NCI-H1105 treated with DMSO at 0.1 percent for 48 hours (cell line): ENCODE measurements around the gene EPHA4.

Experiments used
- DNase-seq: peaks from one replicate; lab custom pipeline; 2025; lab: John Stamatoyannopoulos, UW

Gene EPHA4

DNA sequence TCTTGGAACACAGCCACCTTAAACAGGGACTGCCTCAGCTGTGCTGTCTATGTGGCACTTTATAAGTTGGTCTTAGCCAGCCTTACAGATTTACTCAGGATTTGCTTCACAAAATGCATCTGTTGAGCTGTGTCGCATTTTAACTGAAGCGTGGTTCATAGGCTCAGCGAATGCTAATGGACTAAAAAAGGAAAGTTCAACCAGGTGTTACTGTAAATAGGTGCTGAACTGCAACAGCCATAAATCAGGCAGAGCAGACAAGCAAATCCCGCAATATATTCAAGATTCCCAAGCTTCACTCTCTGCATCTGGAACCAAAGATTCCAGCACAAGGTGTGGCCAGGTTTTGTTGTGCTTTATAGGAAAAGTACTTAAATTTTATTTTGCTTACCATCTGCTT, 130.0 kb downstream of the EPHA4 start:
- DNase-seq: no peak

DNA sequence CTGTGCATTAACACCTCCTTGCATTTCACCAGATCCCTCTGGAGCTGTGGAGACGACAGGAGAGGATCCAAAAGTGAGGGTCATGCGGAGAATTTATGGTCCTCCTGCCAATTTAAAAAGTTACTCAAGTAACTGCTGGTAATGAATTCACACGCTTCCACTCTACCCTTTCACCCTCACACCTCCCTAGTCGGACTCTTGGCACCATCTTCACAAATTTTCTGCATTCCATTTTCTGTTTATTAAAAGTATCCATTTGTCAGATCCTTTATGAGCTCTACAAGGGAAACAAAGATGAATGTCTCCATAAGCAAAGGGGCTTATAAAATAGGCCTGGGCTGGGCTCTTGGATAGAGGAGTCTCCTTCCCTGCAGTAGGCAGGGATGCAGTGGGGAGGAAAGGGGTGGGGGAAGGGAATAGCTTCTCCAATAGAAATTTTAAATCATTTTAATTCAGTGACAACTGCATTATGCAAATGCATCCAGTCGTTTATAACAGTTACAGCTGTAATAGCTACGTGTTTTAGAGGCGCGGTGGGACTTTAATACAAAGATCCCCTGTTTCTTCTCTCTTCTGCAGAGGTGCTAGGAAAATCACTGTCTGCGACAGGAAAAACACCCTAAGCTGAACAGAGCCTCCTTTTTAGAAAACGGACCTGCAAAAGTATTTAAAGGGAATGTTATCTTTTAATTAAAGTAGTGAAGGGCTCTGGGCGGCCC, 132.2 kb downstream of the EPHA4 start:
- DNase-seq: no peak

DNA sequence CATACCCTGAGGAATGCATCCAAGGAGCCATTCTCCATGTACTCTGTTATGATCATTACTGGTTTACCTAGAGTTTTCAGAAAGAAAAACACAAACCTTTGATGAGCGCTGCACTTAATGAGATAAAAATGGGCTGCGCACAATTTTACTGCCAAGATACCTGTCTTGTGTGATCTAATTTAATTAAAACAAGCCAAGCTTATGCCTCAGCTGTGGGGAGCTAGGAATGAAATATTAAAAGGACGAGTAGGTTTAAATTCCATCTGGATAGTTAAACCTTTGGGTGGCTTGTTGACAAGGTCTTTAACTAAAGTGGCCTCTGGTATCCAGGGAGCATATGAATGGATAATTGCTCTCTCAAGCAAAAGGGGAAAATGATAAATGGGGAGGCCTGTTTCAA, 135.0 kb downstream of the EPHA4 start:
- peak; percentile 75 for DNase-seq

DNA sequence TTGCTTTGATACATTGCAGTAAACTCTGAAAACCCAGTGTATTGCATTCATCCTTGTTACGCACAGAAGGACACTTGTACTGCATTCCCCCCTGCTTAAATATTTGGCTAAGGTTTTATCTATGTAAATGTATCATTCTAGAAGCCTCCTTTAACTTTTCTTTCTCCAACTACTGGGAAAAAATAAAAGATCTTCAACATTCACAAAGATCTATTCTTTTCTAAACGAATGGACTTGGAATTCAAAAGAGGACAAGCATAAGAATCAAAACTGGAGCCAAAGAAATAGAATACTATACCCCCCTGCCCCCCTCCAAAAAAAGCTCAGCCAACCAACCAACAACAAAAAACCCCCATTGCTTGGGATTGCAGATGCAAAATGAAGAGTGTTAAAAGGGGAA, 136.9 kb downstream of the EPHA4 start:
- no peak for DNase-seq

DNA sequence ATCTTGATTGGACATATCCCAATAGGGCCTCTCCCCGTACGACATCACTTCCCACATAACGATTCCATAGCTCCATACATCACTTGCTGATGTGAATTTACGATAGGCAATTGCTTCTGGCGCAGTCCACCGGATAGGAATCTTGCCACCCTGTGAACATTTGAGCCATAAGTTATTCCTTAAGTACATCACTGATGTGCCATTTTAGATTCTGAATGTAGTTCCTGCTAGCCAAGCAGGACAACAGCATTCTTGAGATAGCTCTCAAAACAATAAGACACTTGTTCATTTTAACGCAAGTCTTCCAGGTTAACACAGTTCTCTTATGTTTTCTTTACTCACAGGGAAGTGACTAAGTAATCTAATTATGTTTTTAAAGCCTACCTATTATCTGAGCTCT, 138.0 kb downstream of the EPHA4 start:
- no peak for DNase-seq

DNA sequence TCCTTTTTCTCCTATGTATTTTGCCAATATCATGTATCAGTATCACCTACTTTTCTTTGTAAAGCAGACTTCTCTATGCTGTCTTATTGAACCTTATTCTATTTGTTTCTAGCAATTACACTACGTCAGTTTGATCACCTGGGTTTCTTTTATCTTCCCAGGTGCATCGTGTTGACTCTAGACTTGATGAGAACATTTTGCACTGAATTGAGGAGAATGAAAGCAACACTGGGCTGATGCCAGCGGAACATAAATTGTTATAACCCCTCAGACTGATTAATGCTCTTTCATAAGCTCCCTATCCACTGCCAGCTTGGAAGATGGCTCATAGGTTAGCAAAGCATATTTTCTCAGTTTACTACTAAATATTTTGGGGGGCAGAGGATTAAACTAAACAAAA, 140.6 kb downstream of the EPHA4 start:
- peak; percentile 93 for DNase-seq

DNA sequence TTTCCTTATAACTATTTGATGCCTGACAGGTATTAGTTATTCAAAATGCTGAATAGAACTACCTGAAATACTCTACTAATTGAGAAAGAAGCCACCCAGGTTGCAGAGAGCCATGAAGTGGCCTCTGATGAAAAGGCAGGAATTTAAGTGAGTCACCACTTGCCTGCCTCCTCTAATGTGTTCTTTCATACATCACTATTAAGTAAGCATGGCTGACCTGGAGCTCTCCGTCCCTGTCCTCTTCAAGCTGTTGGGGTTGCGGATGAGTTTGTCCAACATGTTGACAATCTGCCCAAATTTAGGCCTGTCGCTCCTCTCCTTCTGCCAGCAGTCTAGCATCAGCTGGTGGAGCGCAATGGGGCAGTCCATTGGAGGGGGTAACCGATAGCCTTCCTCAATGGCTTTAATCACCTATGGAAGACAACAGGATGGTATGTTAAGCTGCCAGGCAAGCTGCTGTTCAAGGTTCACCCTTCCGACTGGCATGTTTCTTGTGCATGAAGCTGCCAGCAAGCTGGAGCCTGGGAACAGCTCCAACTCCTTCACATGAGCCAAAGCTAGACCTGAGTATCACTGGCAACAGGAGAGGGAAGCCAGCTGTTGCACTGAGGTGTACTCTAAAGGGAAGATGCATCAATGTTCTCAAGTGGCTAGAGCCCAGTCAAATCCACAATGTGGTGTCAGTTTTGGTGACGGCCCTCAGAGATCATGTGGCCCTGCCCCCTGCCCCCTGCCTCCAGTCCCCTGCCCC, 142.2 kb downstream of the EPHA4 start:
- peak; percentile 84 for DNase-seq

DNA sequence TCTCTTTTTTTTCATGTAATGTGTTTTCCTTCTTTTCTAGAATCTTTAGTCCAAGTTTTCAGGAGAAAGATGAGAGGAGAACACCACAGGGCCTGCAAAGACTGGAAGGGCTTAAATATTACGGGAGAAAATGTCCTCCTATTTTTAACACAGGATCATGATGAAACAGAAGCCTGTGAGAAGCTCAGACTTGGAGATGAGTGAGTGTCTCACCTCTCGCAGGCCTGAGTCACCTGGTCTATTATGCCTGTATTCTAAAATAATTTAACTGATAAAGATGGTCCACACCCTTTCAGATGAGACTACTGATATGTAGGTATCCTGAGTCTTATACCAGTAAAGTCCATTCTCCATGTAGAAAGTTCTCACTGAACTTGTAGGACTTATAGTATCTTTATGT, 143.2 kb downstream of the EPHA4 start:
- DNase-seq: no peak

DNA sequence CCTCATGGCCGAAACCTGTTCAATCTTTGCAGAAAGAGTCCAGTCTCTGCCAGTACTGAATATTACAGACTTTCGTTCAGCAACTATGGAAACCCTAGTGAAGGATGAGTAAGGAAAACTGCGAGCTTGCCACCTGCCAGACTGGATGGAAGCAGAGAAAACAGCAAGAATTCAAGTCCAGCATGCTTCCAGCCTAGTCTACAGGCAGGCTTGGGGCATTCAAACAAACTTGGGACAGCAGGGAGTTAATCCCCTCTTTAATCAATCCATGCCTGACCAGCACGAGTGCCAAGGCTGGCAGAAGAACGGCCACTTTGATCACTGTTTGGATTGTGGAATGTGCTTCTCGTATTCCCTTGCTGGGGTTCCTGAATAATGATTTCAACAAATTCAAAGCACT, 145.2 kb downstream of the EPHA4 start:
- no peak for DNase-seq

DNA sequence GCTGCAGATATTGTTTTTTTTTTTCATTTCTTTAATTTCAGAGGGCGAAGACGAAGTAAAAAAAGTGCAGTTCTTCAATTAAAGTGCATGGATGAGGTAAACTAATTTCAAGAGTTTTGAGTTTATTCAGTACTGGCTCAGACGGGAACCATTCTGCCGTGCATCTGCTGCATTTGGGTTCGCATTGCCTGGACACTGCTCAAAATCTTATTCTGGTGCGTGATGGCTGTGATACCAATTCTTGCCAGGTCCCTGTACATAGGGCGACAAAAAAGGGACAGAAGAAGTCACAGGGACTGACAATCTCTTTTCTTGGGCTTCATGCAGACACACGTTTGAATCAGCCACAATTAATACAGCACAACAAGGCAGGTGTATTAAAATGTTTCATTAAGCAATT, 146.2 kb downstream of the EPHA4 start:
- DNase-seq: no peak

DNA sequence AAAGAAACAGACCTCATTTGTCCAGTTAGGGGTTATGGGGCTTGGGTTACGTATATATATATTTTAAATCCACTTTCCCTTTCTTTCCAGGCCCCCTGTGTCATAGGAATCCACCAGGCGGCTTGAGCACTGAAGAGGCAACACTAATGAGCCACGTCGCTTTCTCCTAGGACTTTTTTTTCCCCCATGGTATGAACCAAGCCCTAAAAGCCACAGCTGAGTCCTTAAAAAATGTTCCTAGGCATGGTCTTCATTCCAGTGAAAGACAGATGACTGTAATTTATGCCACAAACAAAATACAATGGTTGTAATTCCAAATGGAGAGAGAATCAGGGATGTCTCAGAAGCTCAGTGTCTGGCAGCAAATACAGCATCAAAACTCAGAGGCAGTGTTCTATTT, 146.8 kb downstream of the EPHA4 start:
- DNase-seq: no peak

DNA sequence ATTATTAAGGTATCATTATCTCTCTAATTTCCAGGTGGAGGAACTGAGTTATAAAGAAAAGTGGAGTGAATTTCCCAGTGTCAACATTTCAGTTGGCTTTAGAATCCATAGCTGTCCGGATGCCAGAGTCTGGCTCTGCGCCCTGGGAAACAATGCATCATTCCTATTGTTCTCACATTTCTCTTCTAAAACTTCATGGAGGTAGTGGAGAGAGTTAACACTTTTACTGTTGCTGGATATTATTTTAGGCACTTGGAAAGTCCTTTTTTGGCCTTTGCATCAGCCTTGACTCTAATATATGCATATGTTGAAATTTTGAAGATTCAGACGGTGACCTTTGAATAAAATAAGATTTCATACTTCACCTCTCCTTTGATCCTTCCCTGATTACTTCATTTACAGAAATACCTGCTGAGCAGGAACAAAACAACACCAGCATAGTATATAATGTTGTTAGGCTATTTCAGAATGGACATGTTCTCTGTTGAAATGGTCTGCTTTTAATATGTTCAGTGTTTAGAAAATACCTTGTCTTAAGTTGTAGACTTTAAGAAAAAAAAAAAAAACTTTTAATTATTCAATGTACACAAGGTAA, 148.8 kb downstream of the EPHA4 start:
- DNase-seq: peak; percentile 49

DNA sequence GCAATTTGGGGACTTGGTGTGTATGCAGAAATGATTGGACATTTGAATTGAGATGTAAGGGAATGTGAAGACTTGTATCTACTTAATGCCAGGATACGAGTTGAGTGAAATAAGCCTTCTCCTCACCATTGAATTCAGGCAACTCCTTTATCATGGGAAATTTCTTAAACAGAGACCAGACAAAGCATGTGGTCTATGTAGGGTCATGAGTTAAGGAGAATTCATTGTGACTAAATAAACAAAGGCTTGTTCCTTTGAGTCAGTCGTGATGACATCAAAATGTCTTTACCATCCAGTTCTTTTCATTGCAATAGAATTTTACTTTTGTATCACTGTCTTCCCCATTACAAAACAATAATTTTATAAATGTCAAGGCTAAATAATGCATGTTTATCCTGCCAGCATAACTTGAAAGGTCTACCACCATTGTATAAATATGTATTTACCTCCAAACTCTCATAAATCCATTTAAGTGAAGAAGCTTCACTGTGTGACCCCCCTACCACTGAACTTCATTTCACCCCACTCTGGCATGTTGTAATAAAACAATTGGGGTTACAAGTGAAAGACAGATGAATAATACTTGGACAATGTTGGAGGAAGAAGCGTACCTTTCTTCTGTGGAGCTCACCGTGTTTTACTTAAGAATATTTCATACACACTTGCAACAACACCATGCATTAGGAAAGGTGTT, 149.4 kb downstream of the EPHA4 start:
- DNase-seq: no peak

DNA sequence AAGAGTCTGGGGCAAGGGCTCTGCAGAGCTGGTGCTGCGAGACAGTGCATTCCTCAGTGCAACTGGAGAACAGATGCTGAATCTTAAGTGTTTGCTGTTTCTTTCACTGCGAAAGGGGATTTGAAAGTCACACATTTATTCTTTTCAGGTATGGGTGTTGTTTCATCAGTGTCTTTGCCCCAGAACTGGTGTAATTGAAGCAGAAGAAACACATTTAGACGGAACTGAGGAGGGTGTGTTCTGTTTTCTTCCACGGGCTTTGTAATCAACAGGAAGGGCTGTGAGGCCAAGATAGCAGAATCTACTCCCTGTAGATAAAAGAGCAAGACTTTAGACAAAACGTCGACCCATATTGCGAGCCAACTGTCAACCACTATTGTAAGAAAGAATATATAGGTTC, 151.9 kb downstream of the EPHA4 start:
- DNase-seq: no peak

DNA sequence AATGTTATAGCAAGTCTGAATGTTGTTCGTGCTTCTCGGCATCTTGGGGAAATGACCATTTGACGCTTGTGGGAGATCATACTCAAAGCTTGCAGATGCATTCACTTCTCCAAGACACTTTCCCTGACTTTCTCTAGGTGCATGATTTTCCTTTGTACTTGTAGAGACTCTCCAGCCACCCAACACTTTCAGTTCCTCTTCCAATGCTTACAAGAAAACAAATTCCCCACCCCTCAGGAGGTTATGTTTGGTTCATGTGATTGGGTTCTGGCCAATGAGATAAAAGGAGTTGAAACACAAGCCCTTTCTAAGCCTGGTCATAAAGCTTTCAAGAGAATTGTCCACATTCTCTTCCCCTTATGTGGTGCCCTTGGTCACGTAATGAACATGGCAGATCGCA, 156.3 kb downstream of the EPHA4 start:
- DNase-seq: no peak

DNA sequence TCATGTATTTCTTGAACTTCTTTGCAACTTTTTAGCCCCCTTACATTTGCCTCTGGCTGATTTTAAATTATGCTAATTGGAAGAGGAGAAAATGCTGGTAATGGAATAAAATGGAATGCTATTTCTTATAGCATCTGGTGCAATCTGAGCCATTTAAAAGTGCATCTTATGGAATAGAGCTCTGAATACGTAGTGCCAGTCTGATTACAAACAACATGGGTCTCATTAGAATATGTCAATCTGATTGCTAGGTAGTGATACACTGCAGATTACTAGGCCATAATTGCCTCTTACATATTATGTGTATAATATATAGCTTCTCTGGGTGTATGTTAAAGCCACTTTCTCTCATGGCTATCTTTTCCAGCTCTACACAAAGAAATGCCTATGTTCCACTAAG, 159.1 kb downstream of the EPHA4 start:
- no peak for DNase-seq

DNA sequence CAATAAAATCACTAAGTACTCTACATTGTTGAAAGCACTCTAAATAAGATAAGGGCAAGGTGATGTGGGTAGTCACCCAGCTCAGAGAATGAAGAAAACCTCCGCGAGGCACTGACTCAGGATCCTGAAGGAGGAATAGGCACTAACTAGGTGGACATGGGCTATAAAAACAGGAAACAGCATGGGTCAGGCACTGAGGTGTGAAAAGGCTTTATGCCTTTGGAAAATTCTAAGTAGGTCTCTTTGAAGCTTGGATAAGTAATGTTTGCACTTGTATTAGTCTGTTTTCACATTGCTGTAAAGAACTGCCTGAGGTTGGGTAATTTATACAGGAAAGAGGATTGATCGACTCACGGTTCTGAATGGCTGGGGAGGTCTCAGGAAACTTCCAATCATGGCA, 161.6 kb downstream of the EPHA4 start:
- no peak for DNase-seq

DNA sequence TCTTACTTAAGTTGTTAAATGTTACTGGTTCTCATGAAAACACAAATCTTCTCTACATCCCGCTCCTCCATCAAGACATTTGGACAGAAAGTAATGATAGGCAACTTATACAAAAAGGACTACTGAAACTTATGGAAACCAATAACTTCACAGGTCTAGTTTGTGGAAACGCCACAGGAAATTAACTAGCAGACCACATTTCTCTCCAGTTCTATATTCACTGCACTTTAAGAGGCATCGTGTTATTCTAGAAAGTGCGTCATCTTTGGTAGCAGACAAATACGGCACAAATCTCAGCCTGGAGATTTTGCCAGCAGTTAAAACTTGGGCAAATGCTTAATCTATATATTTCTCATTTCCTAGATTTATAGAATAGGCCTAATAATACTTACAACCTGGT, 164.3 kb downstream of the EPHA4 start:
- DNase-seq: no peak

DNA sequence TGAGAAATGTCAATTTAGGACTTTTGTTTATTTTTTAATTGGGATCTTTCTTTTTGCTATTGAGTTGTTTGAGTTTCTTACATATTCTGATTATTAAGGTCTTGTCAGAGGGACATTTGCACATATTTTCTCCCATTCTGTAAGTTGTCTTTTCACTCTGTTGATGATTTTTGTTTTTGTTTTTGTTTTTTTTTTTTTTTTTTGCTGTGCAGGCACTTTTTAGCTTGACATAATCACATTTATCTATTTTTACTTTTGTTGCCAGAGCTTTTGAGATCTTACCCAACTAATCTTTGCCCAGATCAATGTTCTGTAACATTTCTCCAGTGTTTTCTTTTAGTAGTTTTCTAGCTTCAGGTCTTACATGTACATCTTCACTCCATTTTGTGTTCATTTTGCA, 166.6 kb downstream of the EPHA4 start:
- DNase-seq: no peak

DNA sequence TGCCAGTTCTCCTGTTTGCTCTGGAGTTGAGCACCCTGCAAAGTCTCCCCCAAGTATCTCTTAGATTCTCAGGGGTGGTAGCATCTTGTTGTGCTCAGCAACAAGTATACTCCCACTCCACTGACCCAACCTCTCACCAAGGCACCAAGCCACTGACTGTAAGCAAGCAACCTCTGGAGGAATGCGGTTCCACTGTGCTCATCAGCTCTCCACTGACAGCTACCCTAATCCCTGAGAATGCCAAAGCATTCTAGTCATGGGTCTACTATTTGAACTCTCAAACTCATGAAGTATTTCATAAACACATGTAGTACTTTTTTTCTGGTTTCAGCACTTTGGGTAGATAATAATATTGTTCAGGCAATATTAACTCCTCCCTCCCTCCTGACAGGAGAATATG, 170.0 kb downstream of the EPHA4 start:
- DNase-seq: no peak

DNA sequence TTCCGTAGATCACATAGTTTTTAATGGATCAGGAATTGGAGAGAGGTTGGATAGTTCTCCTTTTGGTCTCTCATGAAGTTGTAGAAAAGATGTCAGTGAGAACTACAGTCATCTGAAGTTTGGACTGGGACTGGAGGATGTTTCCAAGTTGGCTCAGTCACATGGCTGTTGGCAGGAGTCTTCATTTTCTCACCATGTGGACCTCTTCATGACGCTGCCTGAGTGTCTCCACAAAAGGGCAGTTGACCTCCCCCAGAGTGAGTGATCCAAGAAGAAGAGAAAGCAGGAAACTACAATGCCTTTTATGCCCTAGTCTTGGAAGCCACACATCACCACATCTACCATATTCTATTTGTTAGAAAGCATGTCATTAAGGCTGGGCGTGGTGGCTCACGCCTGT, 171.7 kb downstream of the EPHA4 start:
- no peak for DNase-seq

DNA sequence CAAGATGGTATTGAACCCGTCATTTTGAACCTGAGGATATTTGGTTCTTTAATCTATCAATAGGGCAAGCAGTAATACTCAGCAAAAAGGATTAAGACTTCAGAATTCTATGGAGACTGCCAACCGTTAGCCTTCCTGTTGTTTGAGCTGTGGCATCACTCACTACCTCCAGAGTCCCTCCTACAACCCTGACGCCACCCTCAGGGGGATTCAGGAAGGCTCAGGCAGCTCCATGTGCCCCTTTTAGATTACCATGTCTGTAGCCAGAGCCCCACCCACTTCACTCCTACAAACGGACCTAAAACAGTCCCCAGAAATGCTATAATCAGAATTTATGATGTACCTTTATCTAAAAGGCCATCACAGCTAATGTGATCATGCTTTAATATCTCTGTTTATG, 172.9 kb downstream of the EPHA4 start:
- DNase-seq: no peak

DNA sequence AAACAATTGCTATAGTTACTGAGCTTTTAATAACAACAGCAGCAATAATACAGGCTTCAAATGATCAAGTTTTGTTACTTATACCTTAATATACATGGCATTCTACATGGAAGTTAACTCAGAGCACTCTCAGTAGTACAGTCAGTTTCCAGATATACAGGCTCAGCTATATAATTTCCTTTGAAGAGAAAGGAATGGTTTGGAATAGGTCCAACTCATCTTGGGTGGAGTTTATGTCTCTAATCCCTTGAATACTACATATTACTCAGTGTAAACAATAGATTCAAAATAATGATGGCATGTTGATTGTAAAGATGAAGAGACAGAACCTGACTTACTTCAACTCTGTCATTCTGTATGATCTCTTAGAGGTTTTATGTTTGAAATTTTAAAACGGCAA, 174.9 kb downstream of the EPHA4 start:
- peak; percentile 42 for DNase-seq
